ENCODE data around the gene DUSP22. TPM values are rescaled to one million over a fixed set of nuclear protein-coding genes. Genes with fewer than 3 reads are reported as not detected.

Gene DUSP22
- total and polyA plus RNA-seq, 2 of the 8 experiments (the other 6 are each of a cell fraction or from before 2014, with no cell fraction given) = 15.5 to 32.4 TPM

DNA sequence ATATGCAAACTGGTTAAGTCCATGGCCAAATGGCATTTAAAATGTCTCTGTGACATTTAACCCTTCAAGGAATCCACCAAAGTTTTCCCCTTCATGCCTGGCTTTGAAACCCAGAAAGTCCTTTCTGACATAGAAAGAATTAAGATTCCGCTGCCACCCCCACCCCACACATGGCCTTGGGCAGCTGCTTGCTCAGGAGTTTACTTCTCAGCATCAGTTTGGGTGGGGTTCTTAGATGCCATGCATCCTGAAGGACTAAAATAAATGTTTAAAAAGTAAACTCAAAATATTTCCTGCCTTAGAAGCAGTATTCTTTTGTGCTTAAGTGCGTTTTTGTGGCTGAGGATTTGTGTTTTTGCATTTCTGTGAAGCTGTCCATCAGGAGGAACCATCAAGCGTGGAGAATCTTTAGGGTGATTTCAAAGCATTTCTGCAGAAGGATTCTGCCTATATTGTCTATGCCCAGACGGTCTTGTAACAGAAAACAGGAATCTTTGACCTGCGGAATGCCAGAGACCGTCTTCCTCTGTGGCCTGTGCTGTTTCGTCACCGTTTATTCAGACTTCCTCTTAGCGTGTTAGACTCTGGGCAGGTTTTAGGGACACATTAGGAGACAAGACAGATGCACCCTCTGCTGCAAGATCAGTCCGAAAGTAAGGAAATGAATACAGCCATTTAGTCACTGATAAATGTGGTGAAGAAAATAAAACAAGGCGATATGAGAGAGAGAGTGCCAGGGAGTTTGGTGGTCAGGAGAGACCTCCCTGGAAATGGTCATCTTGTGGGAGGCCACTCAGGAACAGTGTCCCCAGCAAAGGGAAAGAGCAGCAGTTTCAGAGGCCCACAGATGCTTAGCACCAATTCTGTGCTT lies 6.2 kb downstream of the DUSP22 start (continued):
- TF ChIP-seq, protein P1, sequence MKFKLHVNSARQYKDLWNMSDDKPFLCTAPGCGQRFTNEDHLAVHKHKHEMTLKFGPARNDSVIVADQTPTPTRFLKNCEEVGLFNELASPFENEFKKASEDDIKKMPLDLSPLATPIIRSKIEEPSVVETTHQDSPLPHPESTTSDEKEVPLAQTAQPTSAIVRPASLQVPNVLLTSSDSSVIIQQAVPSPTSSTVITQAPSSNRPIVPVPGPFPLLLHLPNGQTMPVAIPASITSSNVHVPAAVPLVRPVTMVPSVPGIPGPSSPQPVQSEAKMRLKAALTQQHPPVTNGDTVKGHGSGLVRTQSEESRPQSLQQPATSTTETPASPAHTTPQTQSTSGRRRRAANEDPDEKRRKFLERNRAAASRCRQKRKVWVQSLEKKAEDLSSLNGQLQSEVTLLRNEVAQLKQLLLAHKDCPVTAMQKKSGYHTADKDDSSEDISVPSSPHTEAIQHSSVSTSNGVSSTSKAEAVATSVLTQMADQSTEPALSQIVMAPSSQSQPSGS (IDR thresholded peaks at IDR 0.05; ENCODE audit: low read length) = no peak
